HG02642 (cell line): Measurements from ENCODE around the gene SLC25A1.
A peak's percentile ranks its signal among the peaks of the same experiment; 100 is the strongest.

ENCODE experiments used
- ATAC-seq: cut with Tn5 transposase; IDR thresholded peaks from one replicate; pipeline ENCODE4 v1.9.1; 2021; ENCODE audit warnings: mild to moderate bottlenecking; ENCODE audit not compliant: unreplicated experiment, poor library complexity

Gene SLC25A1

DNA sequence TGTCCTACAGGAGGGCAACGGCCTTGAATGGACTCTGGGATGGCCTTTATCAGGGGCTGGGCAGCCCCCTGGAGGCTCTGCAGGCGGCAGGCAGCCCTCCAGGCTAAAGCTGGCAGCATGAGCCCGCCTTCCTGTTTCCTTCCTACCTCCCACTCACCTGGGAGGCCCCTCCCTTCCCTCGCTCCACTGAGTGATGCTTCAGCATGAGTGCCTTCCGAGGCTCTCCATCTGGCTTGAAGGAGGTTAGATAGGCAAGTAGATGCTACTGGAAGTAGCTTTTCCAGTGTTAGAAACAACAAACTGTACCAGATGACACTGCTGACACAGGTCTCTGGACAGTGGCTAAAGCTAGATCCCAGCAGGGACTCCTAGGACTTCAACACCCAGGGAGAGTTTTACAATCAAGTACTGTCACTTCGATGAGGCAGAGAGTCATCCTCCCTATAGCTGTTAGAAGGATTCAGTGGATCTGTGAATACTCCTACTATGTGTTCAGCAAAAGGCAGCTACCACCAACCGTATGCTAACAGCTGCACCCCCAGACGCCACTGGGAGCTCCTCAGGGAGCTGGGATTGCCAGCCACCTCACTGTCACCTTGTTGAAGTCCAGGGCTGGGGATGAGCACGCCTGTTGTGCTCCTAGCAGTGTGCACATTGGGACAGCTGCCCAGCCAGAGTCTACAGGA lies 4.1 kb upstream of the SLC25A1 start:
- no peak for ATAC-seq

DNA sequence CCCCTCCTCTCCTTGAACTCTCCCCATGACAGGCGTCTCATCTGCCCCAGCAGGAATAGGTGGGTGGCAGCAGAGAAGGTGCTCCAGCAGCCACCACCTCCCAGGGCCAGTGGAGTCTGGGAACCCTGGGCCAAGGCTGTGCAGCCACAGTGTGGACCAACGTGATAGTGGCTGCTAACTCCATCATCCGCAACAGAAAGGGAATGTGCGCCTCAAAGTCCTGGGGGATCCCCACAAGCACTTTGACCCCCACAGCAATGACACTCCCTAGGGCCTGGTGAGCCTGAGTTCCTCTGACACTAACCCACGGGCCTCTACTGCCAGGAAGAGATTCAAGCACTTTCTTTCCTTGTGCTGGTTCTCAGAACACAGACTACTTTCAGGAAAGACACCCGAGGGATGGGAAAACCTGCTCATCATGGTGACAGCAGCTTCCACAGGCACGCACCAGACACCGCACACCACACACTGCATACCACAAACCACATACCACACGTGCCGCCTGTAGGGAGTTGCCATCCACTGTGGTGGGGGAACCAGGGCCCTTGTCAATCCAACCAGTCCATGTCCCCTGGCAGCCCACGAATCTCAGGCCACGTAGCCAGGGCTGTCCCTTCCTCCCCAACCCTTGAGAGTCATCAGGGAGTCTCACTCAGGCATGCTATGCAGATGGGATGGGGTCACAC lies 3.4 kb upstream of the SLC25A1 start:
- no peak for ATAC-seq

DNA sequence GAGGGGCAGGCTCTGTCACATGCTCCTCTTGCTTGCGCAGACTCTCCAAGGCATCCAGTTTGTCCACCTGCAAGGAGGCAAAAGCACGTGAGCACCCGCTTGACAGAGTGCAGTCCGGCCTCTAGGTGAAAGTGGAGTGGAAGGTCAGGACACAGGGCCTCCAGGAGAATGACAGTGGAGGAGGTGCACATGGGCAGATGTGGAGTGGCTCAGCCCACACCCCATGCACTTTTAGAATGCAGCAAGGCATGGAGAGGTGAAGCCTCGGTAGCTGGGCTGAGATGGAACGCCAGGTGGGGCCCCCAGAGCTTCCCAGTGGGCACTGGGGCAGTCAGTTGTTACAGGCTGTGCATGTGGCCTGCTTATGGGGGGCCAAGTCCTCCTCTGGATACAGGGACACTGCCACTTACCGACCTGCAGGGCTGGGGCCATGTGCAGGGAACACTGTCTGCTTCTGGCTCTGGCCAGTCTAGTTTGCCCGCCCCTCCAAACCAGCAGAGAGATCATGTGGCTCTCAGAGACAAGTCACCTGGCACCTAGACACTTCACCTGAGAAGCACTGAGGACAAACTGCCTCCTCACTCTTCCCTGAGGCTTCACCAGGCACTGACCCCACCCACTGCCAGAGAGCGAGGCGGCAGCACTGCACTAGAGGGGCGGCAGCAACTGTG lies 2.3 kb upstream of the SLC25A1 start:
- ATAC-seq = no peak

DNA sequence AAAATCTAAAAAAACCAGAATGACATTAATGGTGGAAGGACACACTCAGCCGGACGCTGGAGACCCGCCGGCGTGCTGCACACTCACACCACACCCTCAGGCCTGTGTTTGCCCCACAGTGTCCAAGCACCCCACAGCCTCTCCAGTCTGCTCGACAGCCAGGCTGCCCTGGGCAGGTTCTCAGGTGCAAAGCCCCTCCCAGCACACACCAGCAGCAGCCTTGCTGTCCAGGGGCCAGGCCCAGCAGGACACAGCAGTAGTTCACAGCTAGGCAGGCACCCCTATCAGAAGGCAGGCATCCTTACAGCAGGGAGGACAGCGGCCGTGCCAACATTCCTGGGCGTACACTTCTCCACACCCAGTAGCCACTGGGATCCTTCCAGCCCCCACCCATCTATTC lies 1.7 kb upstream of the SLC25A1 start:
- ATAC-seq = no peak

DNA sequence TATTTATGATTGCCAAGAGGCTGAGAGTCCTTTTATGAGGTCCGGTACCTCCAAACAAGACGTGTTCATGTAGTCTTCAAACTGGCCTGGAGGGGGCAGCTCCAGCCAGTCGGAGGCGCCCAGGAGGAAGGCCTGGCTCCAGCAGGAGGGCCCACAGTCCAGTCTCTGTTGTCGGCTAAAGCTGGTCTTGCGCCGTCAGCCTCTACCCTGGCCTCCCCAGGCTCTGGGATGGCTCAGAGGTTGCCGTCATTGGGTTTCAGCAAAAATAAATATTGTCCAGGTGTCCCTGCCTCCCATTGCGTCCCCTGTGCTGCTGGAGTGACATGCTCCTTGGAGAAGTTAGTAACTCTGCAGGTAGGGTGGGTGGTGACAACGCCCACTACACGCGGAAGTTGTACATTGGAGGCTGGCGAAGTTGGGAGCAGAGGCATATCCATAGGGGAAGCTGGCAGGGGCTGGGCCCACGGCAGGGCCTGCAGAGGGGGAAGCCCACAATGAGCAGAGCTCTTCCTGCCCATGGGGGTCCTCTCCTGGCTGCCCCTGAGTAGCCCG lies 1.0 kb upstream of the SLC25A1 start:
- ATAC-seq = peak; percentile 34

DNA sequence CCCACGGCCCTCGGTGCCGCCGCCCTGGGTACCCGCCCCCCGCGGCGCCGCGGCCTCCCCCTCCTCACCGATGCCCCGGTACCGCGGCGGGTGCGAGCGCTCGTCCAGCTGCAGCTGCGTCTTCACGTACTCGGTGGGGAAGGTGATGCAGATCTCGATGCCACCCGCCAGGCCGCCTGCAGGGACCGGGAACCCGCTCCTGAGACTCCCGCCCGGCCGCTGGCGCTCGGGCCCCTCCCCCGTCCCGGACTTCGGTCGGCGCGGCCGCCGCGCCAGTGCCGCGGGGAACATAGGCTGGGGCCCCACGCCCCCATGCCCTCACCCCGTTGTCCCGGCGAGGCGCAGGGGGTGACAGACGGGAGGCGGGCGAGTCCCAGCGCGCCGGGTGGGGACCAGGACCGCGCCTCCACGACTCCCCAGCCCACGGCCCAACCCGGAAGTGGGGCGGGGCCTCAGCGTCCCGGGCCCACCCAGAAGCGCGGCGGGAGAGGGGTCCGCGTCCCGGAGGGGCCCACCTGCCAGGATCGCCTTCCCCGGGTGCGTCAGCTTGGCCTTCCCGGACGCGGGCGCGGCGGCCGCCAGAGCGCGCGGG lies 375 bp downstream of the SLC25A1 start:
- ATAC-seq = peak; percentile 45

DNA sequence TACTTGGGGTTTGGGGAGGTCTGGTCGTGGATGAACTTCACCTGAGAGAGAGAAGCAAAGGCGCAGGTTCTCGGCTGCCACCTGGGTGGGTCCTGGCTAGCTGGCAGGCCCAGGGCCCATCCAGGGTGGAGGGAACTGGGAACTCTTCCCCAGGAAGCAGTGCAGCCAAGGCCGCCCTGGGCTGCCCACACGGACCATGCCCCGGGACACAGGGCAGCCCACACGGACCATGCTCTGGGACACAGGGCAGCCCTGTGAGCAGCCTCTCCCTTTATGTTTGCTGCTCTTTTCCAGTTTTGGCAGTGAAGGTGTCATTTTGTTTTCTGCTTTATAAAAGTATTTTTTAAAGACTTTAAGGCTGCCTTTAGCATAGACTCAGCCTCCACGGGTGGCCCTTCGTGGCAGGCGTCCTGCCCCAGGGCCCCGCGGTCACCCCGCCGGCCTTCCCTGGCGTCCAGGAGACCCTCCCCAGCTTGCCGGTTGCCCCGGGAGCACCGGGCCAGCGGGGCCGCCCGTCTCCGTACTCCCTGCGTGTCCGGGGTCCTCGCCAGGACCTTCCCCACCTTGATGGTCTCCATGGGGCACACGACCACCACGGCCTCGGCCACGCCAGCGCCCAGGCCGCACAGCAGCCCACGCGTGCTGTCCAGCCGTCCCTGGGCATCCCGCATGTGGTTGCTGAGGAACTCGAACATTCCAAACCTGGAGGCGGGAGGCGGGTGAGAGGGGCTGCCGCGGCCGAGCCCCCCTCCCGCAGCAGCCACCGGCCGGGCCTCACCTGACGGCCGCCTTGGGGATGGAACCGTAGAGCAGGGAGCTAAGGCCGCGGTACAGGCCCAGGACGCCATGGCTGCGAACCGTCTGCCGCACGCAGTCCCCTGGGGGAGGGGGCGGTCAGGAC lies 1.1 kb downstream of the SLC25A1 start:
- ATAC-seq = no peak

DNA sequence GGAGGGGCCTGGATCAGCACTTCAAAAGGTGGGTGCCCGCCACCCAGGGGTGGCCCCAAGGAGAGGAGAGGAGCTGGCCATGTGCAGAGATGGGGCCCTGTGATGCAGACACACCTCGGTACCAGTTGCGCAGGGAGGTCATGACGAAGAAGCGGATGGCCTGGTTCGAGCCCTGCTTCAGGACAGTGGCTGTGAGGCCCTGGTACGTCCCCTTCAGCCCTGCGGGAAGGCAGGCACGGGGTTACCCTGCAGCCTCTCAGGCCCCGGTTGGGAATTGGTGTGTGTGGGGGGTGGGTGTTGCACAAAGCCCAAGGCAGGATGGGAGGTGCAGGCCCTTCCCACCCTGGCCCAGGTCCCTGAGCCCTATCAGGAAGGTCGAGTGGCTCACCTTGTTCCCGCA lies 1.8 kb downstream of the SLC25A1 start:
- ATAC-seq = no peak

DNA sequence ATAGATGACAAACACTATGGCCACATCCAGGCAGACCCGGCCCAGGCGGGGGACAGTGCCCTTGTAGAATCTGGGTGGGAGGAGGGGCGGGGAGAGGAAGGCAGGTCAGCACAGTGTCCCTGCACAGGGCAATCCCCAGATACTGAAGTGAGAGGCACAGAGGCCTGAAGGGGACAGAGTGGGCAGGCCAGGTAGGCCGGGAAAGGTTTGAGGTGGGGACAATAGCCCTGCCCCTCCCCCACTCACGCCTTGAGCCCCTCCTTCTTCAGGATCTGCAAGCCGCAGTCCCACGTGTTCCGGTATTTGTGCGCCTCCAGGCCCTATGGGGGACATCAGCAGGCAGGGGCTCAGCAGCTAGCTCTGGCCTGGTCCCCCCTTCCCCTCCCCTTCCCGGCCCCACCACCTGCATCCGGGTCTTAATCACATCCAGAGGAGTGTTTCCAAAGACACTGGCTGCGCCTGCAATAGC lies 2.3 kb downstream of the SLC25A1 start:
- ATAC-seq = no peak

DNA sequence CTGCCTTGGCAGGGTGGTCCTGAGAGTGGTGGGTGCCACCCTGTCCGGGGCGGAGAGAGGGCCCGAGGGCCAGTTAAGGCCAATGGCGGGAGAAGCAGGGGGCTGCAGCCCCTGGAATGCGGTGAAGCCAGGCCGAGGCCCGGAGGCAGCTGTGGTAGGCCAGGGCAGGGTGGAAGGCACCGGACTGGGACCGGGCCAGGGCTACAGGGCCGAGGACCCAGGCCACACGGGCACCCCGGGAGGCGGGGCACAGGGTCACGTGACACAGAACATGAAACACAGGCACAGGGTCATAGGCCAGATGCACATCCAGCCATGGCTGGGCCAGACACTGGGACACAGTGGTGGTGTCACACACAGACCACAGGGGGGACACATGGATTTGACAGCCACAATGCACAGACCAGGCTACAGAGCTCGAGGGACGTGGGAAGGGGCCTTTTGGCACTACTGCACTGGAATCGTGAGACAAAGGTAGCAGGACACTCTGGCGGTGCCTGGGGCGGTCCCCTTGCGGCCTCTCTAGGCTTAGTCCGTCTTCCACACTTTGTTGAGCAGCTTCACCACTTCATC lies 2.8 kb downstream of the SLC25A1 start:
- no peak for ATAC-seq

DNA sequence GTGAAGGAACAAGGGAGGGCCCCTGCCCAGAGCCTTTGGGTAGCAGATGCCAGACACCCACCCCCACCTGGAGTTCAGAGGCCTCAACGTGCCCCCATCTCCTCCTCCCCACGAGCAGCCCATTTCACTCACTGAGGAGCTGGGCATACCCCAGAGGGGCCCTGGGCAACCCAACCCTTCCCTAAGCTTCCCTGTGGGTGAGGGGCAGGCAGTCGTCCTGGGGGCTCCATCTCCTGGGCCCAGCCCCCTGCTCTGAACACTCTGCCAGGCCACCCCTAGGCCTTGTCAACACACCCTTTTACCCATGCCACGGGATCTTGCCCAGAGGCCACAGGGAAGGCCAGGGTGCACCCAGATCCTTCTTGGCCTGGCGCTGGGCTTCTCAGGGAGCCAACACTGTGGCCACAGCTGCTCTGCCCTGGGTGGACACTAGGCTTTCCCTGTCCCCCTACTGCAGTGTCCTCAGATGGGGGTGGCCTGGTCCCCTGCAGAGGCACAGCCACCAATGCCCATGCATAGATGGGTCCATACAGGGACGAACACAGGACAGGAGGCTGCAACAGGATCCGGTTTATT lies 3.4 kb downstream of the SLC25A1 start:
- no peak for ATAC-seq

DNA sequence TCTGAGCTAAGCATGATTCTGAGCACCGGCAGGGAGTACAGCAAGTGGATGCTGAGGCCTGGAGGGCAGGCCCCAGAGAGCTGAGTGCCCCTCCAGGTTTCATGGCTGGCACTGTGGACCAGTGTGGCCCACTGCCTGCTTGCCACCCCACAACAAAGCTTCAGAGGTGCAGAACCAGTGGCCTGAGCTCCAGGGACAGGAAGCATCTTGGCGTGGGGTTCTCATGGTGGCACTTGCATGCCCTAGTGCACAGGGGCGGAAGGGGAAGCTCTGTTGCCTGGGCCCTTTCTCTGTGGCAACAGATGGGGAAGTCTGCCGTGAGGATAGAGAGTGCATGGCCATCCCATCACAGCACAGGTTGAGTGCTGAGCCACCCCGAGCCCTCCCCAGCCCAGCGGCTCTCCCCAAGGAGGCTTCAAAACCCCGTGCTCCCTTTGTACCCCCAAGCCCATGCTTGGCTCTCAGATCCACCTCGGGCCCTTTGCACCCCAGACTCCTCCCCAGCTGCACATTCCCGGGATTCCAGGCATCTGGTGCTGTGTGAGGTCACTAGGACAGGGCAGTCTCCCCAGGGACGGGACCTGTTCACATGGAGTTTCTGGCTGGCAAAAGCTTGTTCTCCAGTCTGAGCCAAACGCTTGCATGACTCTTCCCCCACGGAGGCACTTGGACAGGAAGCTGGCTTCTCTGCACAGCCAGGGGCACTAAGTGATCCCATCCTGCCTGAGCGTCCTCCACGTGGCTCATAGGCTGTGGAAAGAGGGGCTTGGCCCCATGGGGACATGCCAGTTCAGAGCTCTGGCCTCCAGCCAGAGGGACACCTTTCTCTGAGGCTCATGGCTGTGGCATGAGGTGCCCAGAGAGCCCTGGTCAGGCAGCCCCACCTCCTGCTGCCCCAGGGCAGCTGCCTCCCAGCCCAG lies 4.2 kb downstream of the SLC25A1 start:
- no peak for ATAC-seq

DNA sequence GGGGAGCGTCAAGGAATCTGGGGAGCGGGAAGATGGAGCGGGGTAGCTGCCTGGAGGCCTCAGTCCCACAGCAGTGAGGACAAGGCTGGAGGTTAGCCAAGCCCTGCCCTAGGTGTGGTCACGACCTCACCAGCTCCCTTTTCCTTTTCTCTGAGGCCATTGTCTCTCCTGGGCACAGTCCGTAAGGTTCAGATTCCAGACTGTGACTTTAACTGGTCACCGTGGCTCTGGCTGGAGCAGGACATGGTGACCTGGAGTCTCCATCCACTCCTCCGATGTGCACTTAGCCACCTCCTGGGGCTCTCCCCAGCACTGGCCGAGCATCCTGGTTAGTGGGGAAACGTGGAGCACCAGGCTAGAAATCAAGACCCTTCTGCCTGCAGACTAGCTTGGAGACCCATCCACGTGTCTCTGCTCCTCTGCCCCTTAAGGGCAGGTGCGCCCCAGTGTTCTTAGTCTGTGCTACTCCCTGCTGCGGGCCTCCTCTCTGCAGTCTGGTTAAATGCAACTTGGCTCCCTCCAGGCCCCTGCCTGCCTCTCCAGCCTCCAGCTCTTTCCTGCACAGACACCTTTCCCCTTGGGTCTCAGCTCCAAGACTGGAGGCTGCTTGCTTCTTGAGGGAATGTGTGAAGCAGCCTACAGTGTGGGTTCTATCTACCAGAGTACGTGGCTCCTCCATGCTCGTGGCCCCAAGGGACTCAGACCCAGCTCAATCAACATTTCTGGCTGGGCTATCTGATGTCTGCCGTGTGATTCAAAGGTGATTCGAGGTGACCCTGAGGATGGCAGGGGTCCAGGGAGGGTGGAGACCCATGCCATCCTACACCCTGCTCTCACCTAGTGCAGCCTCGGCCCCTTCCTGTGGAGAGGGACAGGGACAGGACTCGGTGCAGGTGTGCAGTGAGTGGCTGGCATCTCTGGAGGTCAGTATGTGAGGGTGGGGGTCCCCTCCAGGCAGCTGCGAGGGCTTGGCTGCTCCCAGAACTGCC lies 5.2 kb downstream of the SLC25A1 start:
- ATAC-seq = no peak

DNA sequence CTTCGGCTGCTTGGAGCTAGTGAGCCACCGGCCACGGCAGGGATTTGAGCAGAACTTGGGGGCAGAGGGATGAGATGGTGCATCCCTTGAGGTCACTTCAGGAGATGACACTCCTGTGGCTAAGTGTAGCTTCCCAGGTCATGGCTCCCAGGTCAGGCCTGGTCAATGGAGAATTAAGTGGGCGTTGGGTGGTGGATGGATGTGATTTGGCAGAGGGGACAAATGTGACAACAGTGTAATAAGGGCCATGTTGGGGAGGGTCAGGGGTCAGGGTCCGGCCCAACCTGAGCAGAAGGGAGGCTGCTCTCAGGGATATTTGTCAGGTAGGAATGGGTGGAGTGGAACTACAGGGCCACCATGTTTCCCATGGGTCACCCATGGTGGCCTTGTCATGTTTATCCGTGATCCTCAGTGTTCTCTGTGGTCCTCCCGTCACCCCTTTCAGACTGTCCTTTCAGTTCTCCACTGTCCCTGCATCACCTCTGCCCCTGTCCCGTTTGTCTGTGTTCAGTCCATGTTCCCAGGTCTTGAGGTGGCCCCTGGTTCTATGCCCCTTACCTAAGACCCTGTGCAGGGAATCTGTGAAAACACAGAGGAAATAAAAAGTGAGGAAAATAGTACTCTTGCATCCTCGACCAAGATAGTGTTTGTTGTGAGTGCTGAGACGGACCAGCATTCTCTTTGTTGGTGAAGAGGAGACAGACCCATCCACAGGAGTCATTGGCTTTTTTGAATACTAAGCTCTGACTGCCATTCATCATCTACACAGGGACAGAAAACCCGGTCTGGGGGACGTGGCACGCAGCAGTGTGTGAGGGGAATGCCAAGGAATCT lies 6.1 kb downstream of the SLC25A1 start:
- no peak for ATAC-seq

DNA sequence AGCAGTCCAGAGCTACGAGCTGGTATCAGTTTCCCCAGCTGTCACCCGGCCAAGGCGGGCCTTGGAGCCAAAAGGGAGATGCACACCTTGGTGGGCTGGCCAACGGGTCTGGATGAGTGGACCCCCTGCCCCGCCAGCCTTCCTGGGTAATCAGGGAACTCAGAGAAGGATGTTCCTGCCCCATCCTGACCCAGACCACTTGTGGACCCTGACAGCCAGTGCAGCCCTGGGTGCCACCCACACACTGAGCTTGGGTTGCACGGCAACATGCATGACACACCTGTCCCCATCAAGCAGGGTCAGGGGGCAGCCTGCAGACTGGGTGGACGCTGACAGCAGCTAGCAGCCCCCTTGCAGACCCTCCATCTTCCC lies 8.6 kb downstream of the SLC25A1 start:
- no peak for ATAC-seq
